ENCODE measurements around the gene NTRK3. TPM values are rescaled to one million over a fixed set of nuclear protein-coding genes. Genes with fewer than 3 reads are reported as not detected.

NTRK3 gene
- polyA plus RNA-seq, 1 donor from 2014 or later = 42.7 TPM

DNA sequence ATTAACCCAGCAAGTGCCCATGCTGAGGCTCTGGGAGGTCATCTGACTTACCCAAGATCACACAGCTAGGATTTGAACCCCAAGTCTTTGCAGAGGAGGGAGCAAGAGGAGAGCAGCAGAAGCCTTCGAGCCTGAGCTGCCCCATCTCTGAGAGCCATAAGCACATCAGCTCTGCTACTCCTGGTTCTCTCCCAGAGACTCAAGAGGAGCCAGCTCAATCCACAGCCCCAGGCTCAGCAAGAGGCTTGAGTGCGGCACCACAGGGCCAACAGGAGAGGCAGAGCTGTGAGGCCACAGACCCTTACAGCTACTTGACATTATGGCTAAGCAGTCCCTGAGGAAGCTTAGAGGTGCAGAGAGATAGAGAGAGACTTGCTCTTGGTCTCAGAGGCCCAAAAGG, 15.9 kb upstream of the NTRK3 start:
- no peaks in the 10 kb centered on the region for H3K36me3 ChIP-seq (ENCODE audit: insufficient read depth, low read length)
- H3K9ac ChIP-seq (ENCODE audit: low read length) = no peak overlapping the region
- no peak overlapping the region for H3K4me3 ChIP-seq (ENCODE audit: low read length)
- no peak for TF ChIP-seq MXI1 (conservative IDR thresholded peaks at IDR 0.05; ENCODE audit: poor library complexity, severe bottlenecking)
- TF ChIP-seq, protein P1, sequence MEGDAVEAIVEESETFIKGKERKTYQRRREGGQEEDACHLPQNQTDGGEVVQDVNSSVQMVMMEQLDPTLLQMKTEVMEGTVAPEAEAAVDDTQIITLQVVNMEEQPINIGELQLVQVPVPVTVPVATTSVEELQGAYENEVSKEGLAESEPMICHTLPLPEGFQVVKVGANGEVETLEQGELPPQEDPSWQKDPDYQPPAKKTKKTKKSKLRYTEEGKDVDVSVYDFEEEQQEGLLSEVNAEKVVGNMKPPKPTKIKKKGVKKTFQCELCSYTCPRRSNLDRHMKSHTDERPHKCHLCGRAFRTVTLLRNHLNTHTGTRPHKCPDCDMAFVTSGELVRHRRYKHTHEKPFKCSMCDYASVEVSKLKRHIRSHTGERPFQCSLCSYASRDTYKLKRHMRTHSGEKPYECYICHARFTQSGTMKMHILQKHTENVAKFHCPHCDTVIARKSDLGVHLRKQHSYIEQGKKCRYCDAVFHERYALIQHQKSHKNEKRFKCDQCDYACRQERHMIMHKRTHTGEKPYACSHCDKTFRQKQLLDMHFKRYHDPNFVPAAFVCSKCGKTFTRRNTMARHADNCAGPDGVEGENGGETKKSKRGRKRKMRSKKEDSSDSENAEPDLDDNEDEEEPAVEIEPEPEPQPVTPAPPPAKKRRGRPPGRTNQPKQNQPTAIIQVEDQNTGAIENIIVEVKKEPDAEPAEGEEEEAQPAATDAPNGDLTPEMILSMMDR (IDR thresholded peaks at IDR 0.05; ENCODE audit: poor library complexity, severe bottlenecking) = no peak
- no peak for TF ChIP-seq POLR2AphosphoS5 (IDR thresholded peaks at IDR 0.05)
- TF ChIP-seq EP300 (conservative IDR thresholded peaks at IDR 0.05; ENCODE audit: poor library complexity, severe bottlenecking) = no peak
- TF ChIP-seq EZH2 (IDR thresholded peaks at IDR 0.05; ENCODE audit: borderline replicate concordance, insufficient read depth, low read length, poor library complexity, severe bottlenecking) = no peak
- no peak for TF ChIP-seq TAF1 (IDR thresholded peaks at IDR 0.05; ENCODE audit: low read depth)
- TF ChIP-seq SMC3 (conservative IDR thresholded peaks at IDR 0.05; ENCODE audit: poor library complexity) = no peak
- TF ChIP-seq RAD21 (conservative IDR thresholded peaks at IDR 0.05) = no peak
- TF ChIP-seq, protein P2, sequence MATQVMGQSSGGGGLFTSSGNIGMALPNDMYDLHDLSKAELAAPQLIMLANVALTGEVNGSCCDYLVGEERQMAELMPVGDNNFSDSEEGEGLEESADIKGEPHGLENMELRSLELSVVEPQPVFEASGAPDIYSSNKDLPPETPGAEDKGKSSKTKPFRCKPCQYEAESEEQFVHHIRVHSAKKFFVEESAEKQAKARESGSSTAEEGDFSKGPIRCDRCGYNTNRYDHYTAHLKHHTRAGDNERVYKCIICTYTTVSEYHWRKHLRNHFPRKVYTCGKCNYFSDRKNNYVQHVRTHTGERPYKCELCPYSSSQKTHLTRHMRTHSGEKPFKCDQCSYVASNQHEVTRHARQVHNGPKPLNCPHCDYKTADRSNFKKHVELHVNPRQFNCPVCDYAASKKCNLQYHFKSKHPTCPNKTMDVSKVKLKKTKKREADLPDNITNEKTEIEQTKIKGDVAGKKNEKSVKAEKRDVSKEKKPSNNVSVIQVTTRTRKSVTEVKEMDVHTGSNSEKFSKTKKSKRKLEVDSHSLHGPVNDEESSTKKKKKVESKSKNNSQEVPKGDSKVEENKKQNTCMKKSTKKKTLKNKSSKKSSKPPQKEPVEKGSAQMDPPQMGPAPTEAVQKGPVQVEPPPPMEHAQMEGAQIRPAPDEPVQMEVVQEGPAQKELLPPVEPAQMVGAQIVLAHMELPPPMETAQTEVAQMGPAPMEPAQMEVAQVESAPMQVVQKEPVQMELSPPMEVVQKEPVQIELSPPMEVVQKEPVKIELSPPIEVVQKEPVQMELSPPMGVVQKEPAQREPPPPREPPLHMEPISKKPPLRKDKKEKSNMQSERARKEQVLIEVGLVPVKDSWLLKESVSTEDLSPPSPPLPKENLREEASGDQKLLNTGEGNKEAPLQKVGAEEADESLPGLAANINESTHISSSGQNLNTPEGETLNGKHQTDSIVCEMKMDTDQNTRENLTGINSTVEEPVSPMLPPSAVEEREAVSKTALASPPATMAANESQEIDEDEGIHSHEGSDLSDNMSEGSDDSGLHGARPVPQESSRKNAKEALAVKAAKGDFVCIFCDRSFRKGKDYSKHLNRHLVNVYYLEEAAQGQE (IDR thresholded peaks at IDR 0.05; ENCODE audit: borderline replicate concordance) = no peak
- no peak overlapping the region for H2AFZ ChIP-seq (ENCODE audit: low read depth, low read length)
- H3K4me2 ChIP-seq (ENCODE audit: low read length) = no peak overlapping the region
- H3K79me2 ChIP-seq (replicated peaks; ENCODE audit: insufficient read depth, low read length) = no peaks in the 10 kb centered on the region
- H3K9me2 ChIP-seq (ENCODE audit: insufficient read depth, low read length) = no peaks in the 10 kb centered on the region
- no peaks in the 10 kb centered on the region for H4K20me1 ChIP-seq (ENCODE audit: insufficient read depth)
- no peaks in the 10 kb centered on the region for H3K9me3 ChIP-seq (ENCODE audit: low read length)
- H3K27ac ChIP-seq (ENCODE audit: low read length) = no peak overlapping the region
- no peaks in the 10 kb centered on the region for H3F3A ChIP-seq (ENCODE audit: insufficient read depth, low read length, poor library complexity, severe bottlenecking)
- H3K27me3 ChIP-seq (ENCODE audit: insufficient read depth, low read depth, low read length) = no peaks in the 10 kb centered on the region

DNA sequence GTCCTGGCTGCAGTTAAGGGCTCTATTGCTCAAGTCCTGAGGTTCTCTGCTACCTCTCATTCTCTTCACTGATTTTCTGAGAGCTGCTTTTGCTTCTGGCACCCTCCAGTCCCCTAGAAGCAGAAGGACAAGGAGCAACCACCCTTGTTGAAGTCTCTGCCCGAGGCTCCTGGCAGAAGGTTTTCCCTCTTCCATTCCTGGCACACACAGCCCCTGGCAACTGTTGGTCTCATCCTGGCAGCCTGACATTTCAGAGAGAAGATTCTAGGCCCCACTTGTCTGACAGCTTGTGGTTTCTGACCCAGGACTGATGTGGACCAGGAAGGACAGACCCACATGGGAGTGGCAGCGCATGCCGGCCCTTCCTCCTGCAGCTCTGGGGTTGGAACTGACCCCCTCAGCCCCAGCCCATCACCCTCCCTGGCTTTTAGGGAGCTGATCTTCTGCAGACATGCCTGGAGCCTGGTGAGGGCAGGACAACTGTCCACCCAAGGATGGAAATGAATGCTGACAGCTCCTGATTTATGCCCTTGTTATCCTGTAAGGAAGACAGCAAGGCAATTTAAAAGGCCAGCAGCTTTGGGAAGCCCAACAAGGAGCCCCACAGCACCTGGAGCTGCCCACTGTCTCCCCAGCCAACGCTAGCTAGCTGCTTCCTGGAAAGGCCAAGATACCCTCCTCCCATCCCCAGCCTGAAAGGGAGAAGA, 13.0 kb upstream of the NTRK3 start:
- TF ChIP-seq EP300 (conservative IDR thresholded peaks at IDR 0.05; ENCODE audit: poor library complexity, severe bottlenecking) (no peak), MXI1 (conservative IDR thresholded peaks at IDR 0.05; ENCODE audit: poor library complexity, severe bottlenecking) (no peak), TAF1 (IDR thresholded peaks at IDR 0.05; ENCODE audit: low read depth) (no peak), POLR2AphosphoS5 (IDR thresholded peaks at IDR 0.05) (no peak), EZH2 (IDR thresholded peaks at IDR 0.05; ENCODE audit: borderline replicate concordance, insufficient read depth, low read length, poor library complexity, severe bottlenecking) (no peak)
- TF ChIP-seq, protein P1 (IDR thresholded peaks at IDR 0.05; ENCODE audit: poor library complexity, severe bottlenecking) = no peak
- no peak overlapping the region for H3K4me3 ChIP-seq (ENCODE audit: low read length)
- no peaks in the 10 kb centered on the region for H3K79me2 ChIP-seq (replicated peaks; ENCODE audit: insufficient read depth, low read length)
- no peaks in the 10 kb centered on the region for H3K9me2 ChIP-seq (ENCODE audit: insufficient read depth, low read length)
- no peaks in the 10 kb centered on the region for H3K27me3 ChIP-seq (ENCODE audit: insufficient read depth, low read depth, low read length)
- H3K9me3 ChIP-seq (ENCODE audit: low read length) = no peaks in the 10 kb centered on the region
- H3K27ac ChIP-seq (ENCODE audit: low read length) = no peak overlapping the region
- H3F3A ChIP-seq (ENCODE audit: insufficient read depth, low read length, poor library complexity, severe bottlenecking) = no peaks in the 10 kb centered on the region
- H4K20me1 ChIP-seq (ENCODE audit: insufficient read depth) = no peaks in the 10 kb centered on the region
- H2AFZ ChIP-seq (ENCODE audit: low read depth, low read length) = no peak overlapping the region
- no peaks in the 10 kb centered on the region for H3K36me3 ChIP-seq (ENCODE audit: insufficient read depth, low read length)
- no peak overlapping the region for H3K4me2 ChIP-seq (ENCODE audit: low read length)
- no peak overlapping the region for H3K9ac ChIP-seq (ENCODE audit: low read length)

All from neural cell (in vitro differentiated cells).